ENCODE data around the gene CFL1. TPM values are rescaled to one million over a fixed set of nuclear protein-coding genes. Genes with fewer than 3 reads are reported as not detected.

CFL1 gene
- total and polyA plus RNA-seq, 2 of the 4 experiments (the other 2 are of a cell fraction): 960 to 2,231 TPM

GRCh38 chr11:65864706-65865471, 6.9 kb upstream of the CFL1 start:
- no peak overlapping the region for H3K4me3 ChIP-seq (ENCODE audit: insufficient read depth, low read depth, low read length)
- no peak overlapping the region for H3K23ac ChIP-seq (ENCODE audit: low read depth, low read length)
- BruUV-seq (replicated peaks): no TSS peak
- ChIA-PET POLR2A (ENCODE audit: unreplicated experiment) (no interaction called here), CTCF (no interaction called here)
- no peak overlapping the region for H4K8ac ChIP-seq (ENCODE audit: low read depth in 2 of 2, low read length in 2 of 2)
- H3K9me3 ChIP-seq (ENCODE audit: control insufficient read depth, insufficient read depth, low read length): no peaks in the 10 kb centered on the region
- in situ Hi-C loops (cut with MboI; ENCODE audit: low sequenced_read_pairs) (no loop called here), dilution Hi-C loops (cut with HindIII; ENCODE audit: low sequenced_read_pairs, unreplicated experiment) (no loop called here), intact Hi-C loops (cut with micrococcal nuclease) (no loop called here)
- WGBS, 2 experiments (ENCODE audit: extremely low coverage in 2 of 2, insufficient read length in 1 of 2): 100% methylated on average over 3 of the region's 18 CpGs; no CpG with 5 or more reads in 1 of the 2 experiments
- ATAC-seq (ENCODE audit: low read depth): no peak
- H2BK5ac ChIP-seq (ENCODE audit: low read depth, low read length, poor library complexity, severe bottlenecking): no peak overlapping the region
- H2BK20ac ChIP-seq (ENCODE audit: low read depth, low read length): no peak overlapping the region
- peak overlapping the region; percentile 76 for H2AK9ac ChIP-seq (replicated peaks; ENCODE audit: low read depth, low read length, poor library complexity)
- H2AK5ac ChIP-seq (ENCODE audit: low read depth, low read length): no peak overlapping the region
- no peak overlapping the region for H2BK15ac ChIP-seq (ENCODE audit: low read depth, low read length)
- H4K5ac ChIP-seq (ENCODE audit: low read depth, low read length): no peak overlapping the region
- peaks cover 43% of the 10 kb centered on the region for H4K20me1 ChIP-seq (ENCODE audit: insufficient read depth, low read length)
- no peak overlapping the region for H3K14ac ChIP-seq (replicated peaks; ENCODE audit: low read depth, low read length)
- H3K79me1 ChIP-seq (ENCODE audit: low read depth in 1 of 2, low read length in 2 of 2): peaks cover 19 to 84% of the 10 kb centered on the region in 2 experiments
- no peak overlapping the region for H3K4ac ChIP-seq (ENCODE audit: low read depth, low read length)
- H2AFZ ChIP-seq (replicated peaks; ENCODE audit: low read length, poor library complexity): peak overlapping the region; percentile 23
- H3K9me1 ChIP-seq (ENCODE audit: insufficient read depth, low read length): peaks cover 7% of the 10 kb centered on the region; the same call in 1 of the 2 replicates
- H4K91ac ChIP-seq (ENCODE audit: insufficient read depth, low read depth, low read length): no peak overlapping the region
- DNase-seq: no peak
- no peaks in the 10 kb centered on the region for H3K27me3 ChIP-seq (ENCODE audit: control insufficient read depth, insufficient read depth, low read length)
- no peak overlapping the region for H2BK120ac ChIP-seq (ENCODE audit: low read depth, low read length)
- H3K4me2 ChIP-seq (ENCODE audit: low read depth, low read length): no peak overlapping the region
- no peak overlapping the region for H3K18ac ChIP-seq (ENCODE audit: low read depth, low read length)
- H3K27ac ChIP-seq (ENCODE audit: insufficient read depth, low read length): no peak overlapping the region
- no peak overlapping the region for H3K9ac ChIP-seq (ENCODE audit: low read depth, low read length)
- peaks cover 4% of the 10 kb centered on the region for H3K4me1 ChIP-seq (ENCODE audit: control insufficient read depth, insufficient read depth, low read length)
- peaks cover 81% of the 10 kb centered on the region for H3K36me3 ChIP-seq (ENCODE audit: control insufficient read depth, insufficient read depth, low read length)
- H3K56ac ChIP-seq (ENCODE audit: extremely low read depth, insufficient read depth, low read length): no peak overlapping the region
- TF ChIP-seq RFX5 (IDR thresholded peaks at IDR 0.05; ENCODE audit: low read depth, low read length): no peak
